GM12801 (cell line): ENCODE data around the gene SNCB.

ENCODE experiments used
- TF ChIP-seq, protein P1 (sequence below): IDR thresholded peaks from one replicate; pipeline ENCODE4 v1.5.1; 2011; ENCODE audit warnings: control low read depth; ENCODE audit not compliant: insufficient read length; ENCODE audit errors: extremely low read depth

Gene SNCB

DNA sequence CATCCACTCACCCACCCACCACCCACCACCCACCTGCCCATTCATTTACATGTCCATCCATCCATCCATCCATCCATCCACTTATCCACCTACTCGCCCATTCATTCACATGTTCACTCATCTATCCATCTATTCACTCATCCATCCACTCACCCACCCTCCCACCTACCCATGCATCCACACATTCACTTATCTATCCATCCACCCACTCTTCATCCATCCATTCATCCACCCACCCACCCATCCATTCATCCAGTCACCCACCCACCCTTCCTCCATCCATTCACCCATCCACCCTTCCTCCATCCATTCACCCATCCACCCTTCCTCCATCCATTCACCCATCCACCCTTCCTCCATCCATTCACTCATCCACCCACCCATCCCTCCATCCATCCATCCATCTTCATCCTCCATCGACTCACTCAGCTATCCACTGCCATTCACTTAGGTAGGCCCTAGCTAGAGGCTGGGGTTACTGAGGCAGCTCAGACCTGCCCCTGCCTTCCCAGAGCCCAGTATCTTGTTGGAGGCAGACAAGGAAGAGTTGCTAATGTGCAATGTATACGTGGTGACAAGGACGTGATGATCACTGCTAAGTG lies 29.6 kb upstream of the SNCB start:
- TF ChIP-seq, protein P1, sequence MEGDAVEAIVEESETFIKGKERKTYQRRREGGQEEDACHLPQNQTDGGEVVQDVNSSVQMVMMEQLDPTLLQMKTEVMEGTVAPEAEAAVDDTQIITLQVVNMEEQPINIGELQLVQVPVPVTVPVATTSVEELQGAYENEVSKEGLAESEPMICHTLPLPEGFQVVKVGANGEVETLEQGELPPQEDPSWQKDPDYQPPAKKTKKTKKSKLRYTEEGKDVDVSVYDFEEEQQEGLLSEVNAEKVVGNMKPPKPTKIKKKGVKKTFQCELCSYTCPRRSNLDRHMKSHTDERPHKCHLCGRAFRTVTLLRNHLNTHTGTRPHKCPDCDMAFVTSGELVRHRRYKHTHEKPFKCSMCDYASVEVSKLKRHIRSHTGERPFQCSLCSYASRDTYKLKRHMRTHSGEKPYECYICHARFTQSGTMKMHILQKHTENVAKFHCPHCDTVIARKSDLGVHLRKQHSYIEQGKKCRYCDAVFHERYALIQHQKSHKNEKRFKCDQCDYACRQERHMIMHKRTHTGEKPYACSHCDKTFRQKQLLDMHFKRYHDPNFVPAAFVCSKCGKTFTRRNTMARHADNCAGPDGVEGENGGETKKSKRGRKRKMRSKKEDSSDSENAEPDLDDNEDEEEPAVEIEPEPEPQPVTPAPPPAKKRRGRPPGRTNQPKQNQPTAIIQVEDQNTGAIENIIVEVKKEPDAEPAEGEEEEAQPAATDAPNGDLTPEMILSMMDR = no peak

DNA sequence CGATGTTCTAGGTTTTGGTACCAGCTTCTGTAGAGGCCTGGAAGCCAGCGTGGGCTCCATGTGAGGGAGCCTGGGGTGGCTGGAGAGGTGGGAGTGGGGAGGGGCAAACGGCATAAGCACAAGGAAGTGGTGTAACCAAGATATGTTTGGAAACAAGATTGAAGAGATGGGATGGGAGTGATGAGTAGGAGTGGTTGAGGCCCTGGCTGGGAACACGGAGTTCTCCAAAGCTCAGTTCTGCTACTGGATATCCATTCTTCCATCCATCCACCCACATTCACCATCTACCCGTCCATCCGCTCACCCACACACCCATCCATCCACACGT lies 29.1 kb upstream of the SNCB start:
- TF ChIP-seq, protein P1 = no peak

DNA sequence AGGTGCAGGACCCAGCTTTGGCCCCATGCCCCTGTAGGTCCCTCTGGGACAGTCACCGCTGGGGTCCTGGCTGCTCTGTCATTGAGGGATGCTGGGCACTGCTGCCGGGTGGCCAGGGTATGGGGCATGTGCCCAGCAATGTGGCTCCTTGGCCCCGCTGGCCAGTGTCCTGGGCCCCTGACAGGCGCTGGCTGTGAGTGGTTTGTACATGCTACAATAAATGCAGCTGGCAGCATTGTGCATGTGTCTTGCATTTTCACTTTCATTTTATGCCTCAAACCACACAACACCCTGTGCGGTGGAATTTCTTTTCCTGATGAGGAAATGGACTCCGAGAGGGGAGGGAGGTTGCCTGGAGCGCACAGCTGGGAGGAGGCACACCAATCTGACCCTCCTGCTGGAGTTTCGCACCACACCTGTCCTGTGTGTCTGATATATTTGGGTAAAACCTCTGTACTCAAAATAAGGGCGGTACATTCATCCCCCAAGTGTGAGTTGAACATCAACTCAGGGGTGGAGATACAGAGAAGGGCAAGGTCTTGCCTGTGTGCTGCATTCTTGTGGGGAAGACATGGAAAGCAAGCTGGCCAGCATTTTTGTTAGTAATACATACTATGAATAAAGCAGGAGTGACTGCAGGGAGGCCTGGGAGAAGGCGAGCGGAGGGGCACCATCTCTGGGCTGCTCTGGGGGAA lies 28.6 kb upstream of the SNCB start:
- TF ChIP-seq, protein P1 = no peak

DNA sequence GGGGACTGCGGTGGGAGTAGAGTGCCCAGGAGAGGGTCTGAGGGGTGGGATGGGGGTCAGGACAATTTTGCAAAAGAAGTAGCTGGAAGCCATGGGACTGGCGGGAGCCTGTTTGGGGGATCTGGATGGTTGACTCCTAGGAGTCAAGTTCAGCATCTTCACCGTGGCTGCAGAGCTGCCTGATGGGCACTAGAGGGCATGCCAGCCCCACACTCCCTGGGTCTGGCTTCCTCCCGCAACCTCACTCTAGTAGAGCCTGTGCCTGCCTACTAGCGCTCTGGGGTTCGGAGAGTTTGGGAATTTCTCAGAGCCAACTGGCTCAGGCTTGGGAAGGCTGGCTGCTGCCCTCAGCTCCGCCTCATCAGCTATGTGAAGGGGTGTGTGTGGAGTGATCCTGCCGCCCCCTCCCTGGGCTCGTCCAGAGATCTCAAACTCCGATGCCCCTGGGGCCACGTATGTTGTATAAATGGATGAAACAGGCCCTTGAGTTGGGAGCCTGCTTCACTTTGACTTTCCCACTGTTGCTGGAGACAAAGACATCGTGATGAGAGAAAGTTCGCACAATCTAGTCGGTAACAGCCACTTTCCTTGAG lies 27.8 kb upstream of the SNCB start:
- TF ChIP-seq, protein P1 = peak; percentile 16

DNA sequence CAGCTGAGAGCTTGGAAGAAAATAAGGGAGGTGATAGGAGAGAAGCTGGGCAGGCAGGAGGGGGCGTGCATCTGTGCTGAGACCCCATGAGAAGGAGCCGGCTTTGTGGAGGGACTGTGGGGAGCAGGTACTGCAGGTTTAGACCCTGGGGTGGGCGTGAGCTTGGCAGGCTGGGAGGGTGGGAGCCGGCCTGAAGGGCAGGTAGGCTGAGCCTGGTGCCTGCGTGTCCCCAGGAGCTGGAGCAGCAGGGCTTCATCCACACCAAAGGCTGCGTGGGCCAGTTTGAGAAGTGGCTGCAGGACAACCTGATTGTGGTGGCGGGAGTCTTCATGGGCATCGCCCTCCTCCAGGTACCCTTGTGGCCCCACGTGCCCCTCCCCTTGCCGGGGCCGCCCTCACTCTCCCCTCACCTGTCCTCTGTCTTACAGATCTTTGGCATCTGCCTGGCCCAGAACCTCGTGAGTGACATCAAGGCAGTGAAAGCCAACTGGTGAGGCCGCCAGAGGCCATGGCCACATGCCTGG lies 26.2 kb upstream of the SNCB start:
- TF ChIP-seq, protein P1 = no peak

DNA sequence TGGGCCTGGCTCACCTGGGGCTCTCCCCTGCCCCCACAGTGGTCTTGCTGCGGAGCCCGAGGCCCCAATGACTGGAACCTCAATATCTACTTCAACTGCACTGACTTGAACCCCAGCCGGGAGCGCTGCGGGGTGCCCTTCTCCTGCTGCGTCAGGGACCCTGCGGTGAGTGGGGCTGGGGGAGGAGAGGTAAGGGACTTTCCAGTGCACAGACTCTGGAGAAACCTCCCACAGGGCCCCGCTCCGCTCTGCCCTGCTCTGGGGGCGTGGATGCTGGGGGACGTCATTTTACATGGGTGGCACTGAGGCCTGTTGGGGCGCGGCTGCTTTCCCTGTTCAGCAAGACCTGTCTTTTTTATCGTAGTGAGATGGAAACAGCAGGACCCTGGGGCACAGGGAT lies 24.5 kb upstream of the SNCB start:
- TF ChIP-seq, protein P1 = no peak

DNA sequence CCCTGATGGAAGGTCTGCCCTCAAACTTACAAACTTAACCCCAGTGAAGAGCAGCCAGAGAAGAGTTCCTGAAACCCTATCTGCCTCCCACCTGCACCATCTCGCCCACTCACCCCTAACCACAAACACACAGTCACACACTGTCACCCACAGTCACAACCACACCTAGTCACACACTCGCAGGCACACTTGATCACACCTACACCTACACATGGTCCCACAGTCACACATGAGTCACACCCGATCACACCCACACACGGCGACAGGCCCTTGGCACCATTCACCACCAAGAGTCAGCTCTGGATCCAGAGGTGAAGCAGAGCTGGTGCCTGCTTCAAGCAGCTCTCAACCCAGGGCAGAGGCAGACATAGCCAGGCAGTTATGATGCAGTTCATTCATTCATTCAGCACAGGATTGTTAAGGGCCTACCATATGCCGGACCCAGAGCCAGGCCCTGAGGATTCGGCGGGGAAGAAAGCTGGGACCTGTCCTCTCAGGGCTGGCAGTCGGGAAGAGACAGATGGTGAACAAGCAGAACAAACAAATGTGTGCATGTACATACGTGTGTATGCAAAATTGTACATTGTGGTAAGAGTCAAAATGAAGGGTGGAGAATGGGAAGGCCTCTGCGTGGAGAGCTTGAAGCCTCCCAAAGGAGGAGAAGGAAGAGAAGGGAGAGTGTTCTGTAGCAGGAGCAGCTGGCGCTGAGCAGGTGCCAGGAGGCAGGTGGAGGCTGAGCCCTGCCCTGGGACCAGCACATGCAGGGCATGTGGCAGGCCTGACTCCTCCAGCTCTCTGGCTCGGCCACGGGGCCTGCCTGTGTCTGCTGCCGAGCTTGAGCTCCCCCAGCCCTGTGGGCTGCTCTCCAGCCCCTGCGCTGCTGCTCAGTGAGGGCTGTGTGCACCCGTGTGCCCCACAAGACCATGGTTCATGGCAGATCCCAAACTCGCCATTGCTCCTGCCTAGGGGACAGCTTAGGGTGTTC lies 23.4 kb upstream of the SNCB start:
- TF ChIP-seq, protein P1 = no peak
